Astrocyte of the spinal cord (primary cell): ENCODE data around the gene C12orf42.
A peak's percentile ranks its signal among the peaks of the same experiment; 100 is the strongest.

Source experiments
- DNase-seq: peaks from one replicate; pipeline ENCODE4 v3.0.0; 2011; ENCODE audit warnings: low read depth, low spot score
- H3K4me3 ChIP-seq: 2 replicates; pipeline ENCODE4 v1.5.1; 2011; ENCODE audit warnings: low read depth, mild to moderate bottlenecking, low read length, moderate library complexity
- in situ Hi-C: cut with HindIII; loops from 2 replicates; pipeline ENCODE4 v1.10.0; 2017; ENCODE audit warnings: low sequenced_read_pairs
- TF ChIP-seq, protein P1 (sequence below): IDR thresholded peaks from 2 replicates; pipeline ENCODE4 v1.5.1; 2012; ENCODE audit warnings: low read depth, mild to moderate bottlenecking, low read length, inconsistent platforms

The C12orf42 gene

DNA sequence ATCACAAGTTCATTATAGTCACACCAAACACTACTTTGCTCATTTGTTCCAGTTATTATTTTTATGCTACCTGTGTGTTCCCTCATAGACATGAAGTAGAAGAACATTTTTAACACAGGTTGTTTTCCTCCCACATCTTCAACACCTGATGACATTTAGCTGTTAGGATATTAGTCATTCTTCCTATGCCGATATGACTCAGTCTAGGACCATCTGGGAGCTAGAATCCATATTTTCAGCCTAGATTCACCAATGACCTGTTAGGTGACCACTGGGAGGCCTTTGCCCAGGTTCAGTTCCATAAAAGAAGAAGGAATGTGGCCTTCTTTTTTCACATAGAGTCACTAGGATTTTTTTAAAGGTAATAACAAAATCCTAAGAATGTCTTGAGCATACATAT is 222.8 kb downstream of the C12orf42 start:
- TF ChIP-seq, protein P1, sequence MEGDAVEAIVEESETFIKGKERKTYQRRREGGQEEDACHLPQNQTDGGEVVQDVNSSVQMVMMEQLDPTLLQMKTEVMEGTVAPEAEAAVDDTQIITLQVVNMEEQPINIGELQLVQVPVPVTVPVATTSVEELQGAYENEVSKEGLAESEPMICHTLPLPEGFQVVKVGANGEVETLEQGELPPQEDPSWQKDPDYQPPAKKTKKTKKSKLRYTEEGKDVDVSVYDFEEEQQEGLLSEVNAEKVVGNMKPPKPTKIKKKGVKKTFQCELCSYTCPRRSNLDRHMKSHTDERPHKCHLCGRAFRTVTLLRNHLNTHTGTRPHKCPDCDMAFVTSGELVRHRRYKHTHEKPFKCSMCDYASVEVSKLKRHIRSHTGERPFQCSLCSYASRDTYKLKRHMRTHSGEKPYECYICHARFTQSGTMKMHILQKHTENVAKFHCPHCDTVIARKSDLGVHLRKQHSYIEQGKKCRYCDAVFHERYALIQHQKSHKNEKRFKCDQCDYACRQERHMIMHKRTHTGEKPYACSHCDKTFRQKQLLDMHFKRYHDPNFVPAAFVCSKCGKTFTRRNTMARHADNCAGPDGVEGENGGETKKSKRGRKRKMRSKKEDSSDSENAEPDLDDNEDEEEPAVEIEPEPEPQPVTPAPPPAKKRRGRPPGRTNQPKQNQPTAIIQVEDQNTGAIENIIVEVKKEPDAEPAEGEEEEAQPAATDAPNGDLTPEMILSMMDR, result no peak
- H3K4me3 ChIP-seq, result no peak overlapping the region
- DNase-seq, result no peak
- in situ Hi-C loops, result no loop called here

DNA sequence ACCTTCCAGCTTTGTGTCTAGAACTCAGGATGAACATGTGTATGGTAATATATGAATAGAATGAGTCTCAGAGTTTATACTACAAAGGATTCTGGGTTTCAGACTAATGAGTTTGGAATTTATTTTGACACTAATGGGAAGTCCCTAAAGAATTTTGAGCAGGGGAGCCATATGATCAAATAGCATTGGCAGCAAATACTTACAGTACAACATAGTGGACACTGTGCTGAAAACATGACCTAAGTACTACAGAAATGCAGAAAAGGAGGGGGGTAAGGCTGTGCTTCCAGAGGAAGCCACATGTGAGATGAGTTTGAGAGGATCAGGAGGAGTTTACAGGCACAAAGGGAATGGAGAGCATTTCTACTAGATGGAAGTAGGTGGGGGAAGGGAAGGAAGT is 225.8 kb downstream of the C12orf42 start:
- no peak overlapping the region for H3K4me3 ChIP-seq
- in situ Hi-C loops, result no loop called here
- DNase-seq, result peak; percentile 37
- TF ChIP-seq, protein P1, result no peak

DNA sequence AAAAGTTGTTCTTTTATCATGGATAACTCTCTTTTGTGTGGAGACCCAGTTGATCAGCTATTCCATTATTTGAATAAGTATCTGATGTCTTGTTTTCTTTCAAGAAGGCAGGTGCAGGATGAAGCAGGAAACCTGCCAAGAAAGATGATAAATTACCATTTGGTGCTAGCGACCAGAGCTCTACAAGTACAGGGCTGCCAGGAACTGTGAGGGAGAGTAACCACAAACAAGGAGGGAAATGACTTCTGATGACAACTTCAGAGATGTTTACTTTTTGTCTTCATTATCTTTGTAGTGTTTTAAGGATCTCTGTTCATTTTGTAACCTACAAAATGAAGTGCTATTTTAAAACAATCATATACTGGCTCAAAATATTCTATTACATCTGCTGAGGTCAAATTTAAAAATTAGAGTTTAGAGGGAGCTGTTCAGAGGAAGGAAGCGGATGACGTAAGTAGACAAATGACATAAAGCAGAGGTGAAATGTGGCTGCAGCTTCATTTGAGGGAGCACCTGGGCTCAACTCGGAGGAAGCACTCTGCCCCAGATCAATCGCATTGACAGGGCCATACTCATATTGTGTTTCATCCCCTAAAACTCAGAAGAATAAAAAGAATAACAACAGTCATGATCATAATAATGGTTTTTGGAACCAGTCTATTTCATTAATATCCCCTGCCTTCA is 226.8 kb downstream of the C12orf42 start:
- no peak overlapping the region for H3K4me3 ChIP-seq
- no peak for DNase-seq
- in situ Hi-C loops, result no loop called here
- TF ChIP-seq, protein P1, result no peak

DNA sequence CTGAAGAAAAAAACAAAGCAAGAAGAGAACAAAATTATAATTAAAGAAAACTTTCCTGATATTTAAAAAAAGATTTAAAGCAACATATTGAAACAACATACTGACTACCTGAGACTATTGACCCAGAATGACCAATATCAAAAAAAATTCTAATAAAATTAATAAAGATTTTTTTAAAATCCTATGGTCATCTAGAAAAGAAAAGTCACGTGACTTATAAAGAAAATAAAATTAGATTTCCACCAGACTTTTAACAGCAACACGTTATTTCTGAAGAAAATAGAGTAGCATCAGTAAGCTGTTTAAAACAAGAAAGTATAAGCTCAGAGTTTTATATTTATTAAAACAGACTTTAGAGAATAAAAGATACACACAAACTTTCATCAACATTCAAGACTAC is 238.0 kb downstream of the C12orf42 start:
- no peak overlapping the region for H3K4me3 ChIP-seq
- DNase-seq, result no peak
- in situ Hi-C loops, result no loop called here
- TF ChIP-seq, protein P1, result no peak
